Mucosa of descending colon (tissue), 3 donors: ENCODE data around the gene FGD3. TPM values are rescaled to one million over a fixed set of nuclear protein-coding genes. Genes with fewer than 3 reads are reported as not detected.

Experiments used
- ATAC-seq: fragments of 200-7000 bp; cut with Tn5 transposase; one replicate; pipeline ENCODE4 v1.9.1; 2020; ENCODE audit warnings: mild to moderate bottlenecking, moderate library complexity
- DNase-seq, 3 donors: peaks; one replicate each; pipeline ENCODE4 v3.0.0-alpha.2; 2020
- H3K36me3 ChIP-seq: fragments of 200-600 bp; one replicate; pipeline ENCODE4 v1.8.0; 2021; ENCODE audit warnings: low read depth, mild to moderate bottlenecking
- H3K4me1 ChIP-seq: fragments of 200-600 bp; one replicate; pipeline ENCODE4 v1.8.0; 2021; ENCODE audit warnings: low read depth, mild to moderate bottlenecking
- H3K4me3 ChIP-seq: fragments of 200-600 bp; one replicate; pipeline ENCODE4 v1.8.0; 2021; ENCODE audit warnings: mild to moderate bottlenecking
- H3K9me3 ChIP-seq: fragments of 200-600 bp; one replicate; pipeline ENCODE4 v1.8.0; 2021; ENCODE audit warnings: mild to moderate bottlenecking
- CTCF ChIP-seq: fragments of 200-600 bp; IDR thresholded peaks from one replicate; pipeline ENCODE4 v1.8.0; 2022; ENCODE audit warnings: antibody characterized with exemption, mild to moderate bottlenecking
- intact Hi-C, 2 donors: fragments of 100-400 bp; cut with DNase I in 1 of 2; cut with micrococcal nuclease in 1 of 2; formaldehyde crosslinking; loops; one replicate each; pipeline versions ENCODE4 v1.11.0 to v1.11.1; 2022; cut with DNase I, micrococcal nuclease
- total RNA-seq, 3 donors: library from RNA; stranded (reverse); fragmentation: NEBNext Ultra II Directional in 2 of 3; extraction: Animal tissue kit (Norgen Biotek cat#: 25700) in 2 of 3; gene quantifications; one replicate each; pipeline versions ENCODE4 v1.2.1 to v1.2.4, GENCODE V29; 2021 to 2023
- donor health status: DM: no; HTN: no; CAD: no; lungs with moderate emphysema.
- donor health status: DM: no; HTN: no; CAD: no.
- donor health status: DM: no; HTN: yes; CAD: no.

Gene FGD3
- total RNA-seq, 3 donors from 2014 or later = 3.3 to 5.4 (median 5.3) TPM

- no peak for ATAC-seq
- Histone ChIP-seq H3K36me3 (no peaks in the 10 kb centered on the region), H3K4me3 (no peak overlapping the region), H3K9me3 (no peaks in the 10 kb centered on the region), H3K4me1 (no peaks in the 10 kb centered on the region)
- no peak for TF ChIP-seq CTCF
- DNase-seq = peak in 2 of 3 donors; percentile 4 to 23
- intact Hi-C loops = no loop called here
Measured at GRCh38 chr9:93080406-93080805, 133.1 kb downstream of the FGD3 start.

GRCh38 chr9:93081081-93081529, 133.8 kb downstream of the FGD3 start:
- DNase-seq = peak in 2 of 3 donors; percentile 3 to 22
- TF ChIP-seq CTCF = no peak
- Histone ChIP-seq H3K4me3 (no peak overlapping the region), H3K4me1 (no peaks in the 10 kb centered on the region), H3K9me3 (no peaks in the 10 kb centered on the region), H3K36me3 (no peaks in the 10 kb centered on the region)
- ATAC-seq = no peak
- intact Hi-C loops = no loop called here

GRCh38 chr9:93081931-93082330, 134.6 kb downstream of the FGD3 start:
- no peak overlapping the region for H3K4me3 ChIP-seq
- no peak for DNase-seq
- intact Hi-C loops = no loop called here
- no peaks in the 10 kb centered on the region for H3K36me3 ChIP-seq
- no peak for TF ChIP-seq CTCF
- H3K9me3 ChIP-seq = no peaks in the 10 kb centered on the region
- no peaks in the 10 kb centered on the region for H3K4me1 ChIP-seq
- no peak for ATAC-seq

- intact Hi-C loops = no loop called here
- no peak for ATAC-seq
- H3K4me3 ChIP-seq = no peak overlapping the region
- H3K4me1 ChIP-seq = no peaks in the 10 kb centered on the region
- H3K9me3 ChIP-seq = no peaks in the 10 kb centered on the region
- DNase-seq = peak in 2 of 3 donors; percentile 12 to 45
- no peak for TF ChIP-seq CTCF
- no peaks in the 10 kb centered on the region for H3K36me3 ChIP-seq
Measured at GRCh38 chr9:93082841-93083411, 135.6 kb downstream of the FGD3 start.

GRCh38 chr9:93083592-93084470, 136.5 kb downstream of the FGD3 start:
- Histone ChIP-seq H3K4me1 (no peaks in the 10 kb centered on the region), H3K36me3 (no peaks in the 10 kb centered on the region), H3K9me3 (no peaks in the 10 kb centered on the region), H3K4me3 (no peak overlapping the region)
- DNase-seq (peak in 2 of 3 donors; percentile 14 to 25), ATAC-seq (no peak)
- no peak for TF ChIP-seq CTCF
- intact Hi-C loops = no loop called here
